MCF 10A (cell line): ENCODE data around the gene RAI14. TPM values are rescaled to one million over a fixed set of nuclear protein-coding genes. Genes with fewer than 3 reads are reported as not detected.

Experiments used
- BruUV-seq: library from RNA; stranded (reverse); fragments of 400-500 nt; replicated peaks from 2 replicates; lab custom pipeline; 2021; lab: Mats Ljungman, UMichigan
- CTCF ChIA-PET: fragments of 300-600 bp; sonication (Branson Sonifier 250); formaldehyde crosslinking; extraction: SDS; loops from one replicate; lab custom pipeline; 2021; ENCODE audit warnings: antibody characterized with exemption, inconsistent platforms; lab: Yijun Ruan, JAX
- POLR2A ChIA-PET: fragments of 300-600, 350-650 bp; sonication (Branson Sonifier 250); formaldehyde crosslinking; extraction: SDS; loops from one replicate; lab custom pipeline; 2020; ENCODE audit warnings: antibody characterized with exemption, inconsistent platforms; lab: Yijun Ruan, JAX
- DNase-seq: peaks from one replicate; pipeline ENCODE4 v3.0.0-alpha.2; 2018; ENCODE audit not compliant: unreplicated experiment
- H3K27ac Mint-ChIP-seq: one replicate; pipeline ENCODE4 v1.8.0; 2022; ENCODE audit warnings: mild to moderate bottlenecking, low read depth, mixed read lengths; ENCODE audit not compliant: unreplicated experiment
- H3K27me3 Mint-ChIP-seq: one replicate; pipeline ENCODE4 v1.8.0; 2022; ENCODE audit warnings: mixed read lengths; ENCODE audit not compliant: insufficient read depth, unreplicated experiment
- H3K36me3 Mint-ChIP-seq: one replicate; pipeline ENCODE4 v1.8.0; 2022; ENCODE audit warnings: mild to moderate bottlenecking, moderate library complexity, mixed read lengths; ENCODE audit not compliant: insufficient read depth, unreplicated experiment
- H3K4me1 Mint-ChIP-seq: one replicate; pipeline ENCODE4 v1.8.0; 2022; ENCODE audit warnings: mixed read lengths; ENCODE audit not compliant: insufficient read depth, unreplicated experiment
- H3K4me3 Mint-ChIP-seq: one replicate; pipeline ENCODE4 v1.8.0; 2022; ENCODE audit warnings: mild to moderate bottlenecking, moderate library complexity, mixed read lengths; ENCODE audit not compliant: unreplicated experiment
- H3K9me3 Mint-ChIP-seq: one replicate; pipeline ENCODE4 v1.8.0; 2022; ENCODE audit warnings: mixed read lengths; ENCODE audit not compliant: unreplicated experiment
- intact Hi-C: fragments of 100-400 bp; cut with micrococcal nuclease; formaldehyde crosslinking; loops from 2 replicates; pipeline ENCODE4 v1.14.1; 2022
- total RNA-seq: library from RNA; stranded (reverse); gene quantifications from 2 replicates; pipeline ENCODE4 v1.2.3, GENCODE V29; 2022
- TF ChIP-seq, protein P1 (sequence below): fragments of 200-600 bp; IDR thresholded peaks from one replicate; pipeline ENCODE4 v1.8.0; 2022; ENCODE audit warnings: antibody characterized with exemption, mild to moderate bottlenecking; ENCODE audit not compliant: unreplicated experiment

The RAI14 gene
- total RNA-seq, 1 experiment from 2014 or later = 47.6 TPM

DNA sequence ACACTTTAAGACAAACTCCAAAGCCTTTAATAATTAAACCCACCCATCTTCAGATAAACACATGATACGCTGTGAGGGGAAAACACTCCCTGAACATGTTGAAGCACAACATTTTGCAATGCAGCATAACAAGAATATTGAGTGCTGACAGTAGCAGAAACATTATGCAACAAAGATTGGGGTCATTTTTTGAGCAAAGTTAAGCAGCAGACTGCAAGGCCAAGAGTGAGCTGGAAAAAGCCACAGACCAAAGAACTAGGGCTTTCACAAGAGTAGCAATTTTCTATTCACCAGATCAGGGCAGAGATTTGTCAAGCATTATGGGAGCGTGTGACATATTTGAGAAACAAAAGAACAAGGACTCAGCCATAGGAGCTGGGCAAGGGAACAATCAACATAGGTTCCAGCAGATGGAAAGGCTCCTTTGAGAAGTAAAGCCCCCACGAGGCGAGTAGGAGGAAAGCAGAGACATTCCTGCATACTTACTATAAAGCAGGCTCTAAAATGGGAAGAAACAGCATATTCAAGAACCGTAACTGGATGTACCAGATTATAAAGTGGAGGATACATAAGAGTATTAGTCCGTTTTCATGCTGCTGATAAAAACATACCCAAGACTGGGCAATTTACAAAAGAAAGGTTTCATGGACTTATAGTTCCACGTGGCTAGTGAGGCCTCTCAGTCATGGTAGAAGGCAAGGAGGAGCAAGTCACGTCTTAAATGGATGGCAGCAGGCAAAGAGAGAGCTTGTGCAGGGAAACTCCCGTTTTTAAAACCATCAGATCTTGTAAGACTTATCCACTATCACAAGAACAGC is 178.1 kb downstream of the RAI14 start:
- ChIA-PET CTCF (interaction anchor here (0.6 to 0.9 kb wide), 2 partner anchors 11 to 311 kb away, joined by 4 read pairs; no protein-coding TSS in a partner anchor), POLR2A (interaction anchor here (1.3 kb wide), 1 partner anchor 99 kb away, joined by 3 read pairs; no protein-coding TSS in a partner anchor)
- Mint-ChIP-seq H3K4me3 (no peak overlapping the region), H3K27ac (no peak overlapping the region), H3K27me3 (no peaks in the 10 kb centered on the region), H3K9me3 (no peaks in the 10 kb centered on the region), H3K36me3 (peaks cover 12% of the 10 kb centered on the region), H3K4me1 (peaks cover 7% of the 10 kb centered on the region)
- no peak for DNase-seq
- TF ChIP-seq, protein P1, sequence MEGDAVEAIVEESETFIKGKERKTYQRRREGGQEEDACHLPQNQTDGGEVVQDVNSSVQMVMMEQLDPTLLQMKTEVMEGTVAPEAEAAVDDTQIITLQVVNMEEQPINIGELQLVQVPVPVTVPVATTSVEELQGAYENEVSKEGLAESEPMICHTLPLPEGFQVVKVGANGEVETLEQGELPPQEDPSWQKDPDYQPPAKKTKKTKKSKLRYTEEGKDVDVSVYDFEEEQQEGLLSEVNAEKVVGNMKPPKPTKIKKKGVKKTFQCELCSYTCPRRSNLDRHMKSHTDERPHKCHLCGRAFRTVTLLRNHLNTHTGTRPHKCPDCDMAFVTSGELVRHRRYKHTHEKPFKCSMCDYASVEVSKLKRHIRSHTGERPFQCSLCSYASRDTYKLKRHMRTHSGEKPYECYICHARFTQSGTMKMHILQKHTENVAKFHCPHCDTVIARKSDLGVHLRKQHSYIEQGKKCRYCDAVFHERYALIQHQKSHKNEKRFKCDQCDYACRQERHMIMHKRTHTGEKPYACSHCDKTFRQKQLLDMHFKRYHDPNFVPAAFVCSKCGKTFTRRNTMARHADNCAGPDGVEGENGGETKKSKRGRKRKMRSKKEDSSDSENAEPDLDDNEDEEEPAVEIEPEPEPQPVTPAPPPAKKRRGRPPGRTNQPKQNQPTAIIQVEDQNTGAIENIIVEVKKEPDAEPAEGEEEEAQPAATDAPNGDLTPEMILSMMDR = no peak
- intact Hi-C loops = loop anchor here (10.0 kb wide), 2 partner anchors 179 to 309 kb away; partner anchors contain the start of gene RAI14
- no TSS peak for BruUV-seq

DNA sequence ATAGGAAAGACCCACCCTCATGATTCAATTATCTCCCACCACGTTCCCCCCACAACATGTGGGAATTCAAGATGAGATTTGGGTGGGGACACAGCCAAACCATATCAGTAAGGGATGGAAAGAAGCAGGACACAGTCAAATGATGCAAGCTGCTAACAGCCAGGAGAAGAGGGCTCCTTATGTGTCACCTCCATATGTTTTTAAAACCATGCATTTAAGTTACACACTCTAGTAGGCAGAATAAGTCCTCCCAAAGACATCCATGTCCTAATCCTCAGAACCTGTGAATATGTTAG is 178.6 kb downstream of the RAI14 start:
- H3K27me3 Mint-ChIP-seq = no peaks in the 10 kb centered on the region
- H3K9me3 Mint-ChIP-seq = no peaks in the 10 kb centered on the region
- no peak overlapping the region for H3K27ac Mint-ChIP-seq
- H3K36me3 Mint-ChIP-seq = peaks cover 12% of the 10 kb centered on the region
- no peak overlapping the region for H3K4me3 Mint-ChIP-seq
- intact Hi-C loops = loop anchor here (5.0 to 10.0 kb wide), 3 partner anchors 63 to 310 kb away; partner anchors contain the start of gene RAI14
- peaks cover 11% of the 10 kb centered on the region for H3K4me1 Mint-ChIP-seq
- BruUV-seq = no TSS peak
- no peak for DNase-seq
- TF ChIP-seq, protein P1 = no peak
- CTCF ChIA-PET = no interaction called here
- POLR2A ChIA-PET = interaction anchor here (1.3 kb wide), 1 partner anchor 99 kb away, joined by 3 read pairs; no protein-coding TSS in a partner anchor

DNA sequence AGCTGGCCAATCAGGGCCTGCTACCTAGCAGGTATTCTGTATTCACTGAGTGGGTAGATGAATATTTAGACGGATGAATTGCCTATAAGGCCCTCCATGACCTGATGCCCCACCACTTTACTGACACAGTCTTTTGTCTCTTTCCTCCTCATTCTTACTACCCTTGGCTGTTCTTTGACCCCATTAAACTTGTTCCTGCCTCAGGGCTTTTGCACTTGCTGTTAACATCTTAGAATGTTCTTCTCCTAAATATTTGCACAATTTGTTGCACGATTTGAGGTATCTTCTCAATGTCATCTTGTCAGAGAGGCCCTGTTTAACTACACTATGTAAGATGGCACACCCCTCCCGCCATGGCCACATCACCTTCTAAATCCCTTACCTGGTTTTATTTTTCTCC is 179.5 kb downstream of the RAI14 start:
- Mint-ChIP-seq H3K27ac (no peak overlapping the region), H3K27me3 (no peaks in the 10 kb centered on the region), H3K4me1 (peaks cover 11% of the 10 kb centered on the region), H3K36me3 (peaks cover 12% of the 10 kb centered on the region), H3K4me3 (no peak overlapping the region), H3K9me3 (no peaks in the 10 kb centered on the region)
- BruUV-seq = no TSS peak
- TF ChIP-seq, protein P1 = no peak
- intact Hi-C loops = loop anchor here (5.0 to 10.0 kb wide), 3 partner anchors 62 to 311 kb away; partner anchors contain the start of gene RAI14
- ChIA-PET CTCF (no interaction called here), POLR2A (no interaction called here)
- DNase-seq = no peak
